ENCODE measurements around the gene CHN2. TPM values are rescaled to one million over a fixed set of nuclear protein-coding genes. Genes with fewer than 3 reads are reported as not detected.

CHN2 gene
- total RNA-seq, 4 donors from 2014 or later: 7.6 to 15.3 (median 10.0) TPM

GRCh38 chr7:29405891-29406290, 211.3 kb downstream of the CHN2 start:
- Histone ChIP-seq H3K9me3 (no peaks in the 10 kb centered on the region), H3K27ac (no peak overlapping the region), H3K4me3 (no peak overlapping the region), H3K36me3 (no peaks in the 10 kb centered on the region), H3K27me3 (peaks cover 6% of the 10 kb centered on the region), H3K4me1 (peaks cover 0 to 13% (median 0%) of the 10 kb centered on the region in 3 donors)
- no peak for ATAC-seq
- 95% methylated on average over 3 of the region's 5 CpGs; no CpG with 5 or more reads in 1 of the 2 donors for WGBS, 2 donors (ENCODE audit: low coverage in 1 of 2)
- no peak for TF ChIP-seq EP300 (IDR thresholded peaks at IDR 0.05)
- TF ChIP-seq POLR2AphosphoS5 (IDR thresholded peaks at IDR 0.05): no peak
- TF ChIP-seq POLR2A (IDR thresholded peaks at IDR 0.05): no peak
- TF ChIP-seq CTCF (IDR thresholded peaks at IDR 0.05): no peak

GRCh38 chr7:29406366-29406765, 211.8 kb downstream of the CHN2 start:
- Histone ChIP-seq H3K4me3 (no peak overlapping the region), H3K27ac (no peak overlapping the region), H3K27me3 (peaks cover 6% of the 10 kb centered on the region), H3K9me3 (no peaks in the 10 kb centered on the region), H3K36me3 (no peaks in the 10 kb centered on the region), H3K4me1 (peaks cover 0 to 13% (median 0%) of the 10 kb centered on the region in 3 donors)
- whole genome bisulfite sequencing, 2 donors (ENCODE audit: low coverage in 1 of 2): 89% methylated on average over 5 of the region's 6 CpGs; no CpG with 5 or more reads in 1 of the 2 donors
- ATAC-seq: no peak
- TF ChIP-seq EP300 (IDR thresholded peaks at IDR 0.05) (no peak), POLR2A (IDR thresholded peaks at IDR 0.05) (no peak), CTCF (IDR thresholded peaks at IDR 0.05) (no peak), POLR2AphosphoS5 (IDR thresholded peaks at IDR 0.05) (no peak)

GRCh38 chr7:29408841-29409243, 214.3 kb downstream of the CHN2 start:
- 20 to 23% methylated on average over 5 to 7 of the region's 7 CpGs for WGBS, 2 donors (ENCODE audit: low coverage in 1 of 2)
- H3K4me3 ChIP-seq: no peak overlapping the region
- ATAC-seq: no peak
- TF ChIP-seq EP300 (IDR thresholded peaks at IDR 0.05): no peak
- TF ChIP-seq POLR2AphosphoS5 (IDR thresholded peaks at IDR 0.05): no peak
- TF ChIP-seq POLR2A (IDR thresholded peaks at IDR 0.05): no peak
- peak; percentile 75 to 95 (median 89) for TF ChIP-seq CTCF (IDR thresholded peaks at IDR 0.05)
- H3K27me3 ChIP-seq: peaks cover 6% of the 10 kb centered on the region
- H3K27ac ChIP-seq: no peak overlapping the region
- no peaks in the 10 kb centered on the region for H3K36me3 ChIP-seq
- no peaks in the 10 kb centered on the region for H3K4me1 ChIP-seq
- no peaks in the 10 kb centered on the region for H3K9me3 ChIP-seq

- no peak overlapping the region for H3K4me3 ChIP-seq
- H3K9me3 ChIP-seq: no peaks in the 10 kb centered on the region
- no peak for TF ChIP-seq CTCF (IDR thresholded peaks at IDR 0.05)
- TF ChIP-seq POLR2A (IDR thresholded peaks at IDR 0.05): no peak
- TF ChIP-seq EP300 (IDR thresholded peaks at IDR 0.05): no peak
- no peak for TF ChIP-seq POLR2AphosphoS5 (IDR thresholded peaks at IDR 0.05)
- H3K4me1 ChIP-seq: no peaks in the 10 kb centered on the region
- 69 to 80% methylated on average over 1 to 3 of the region's 3 CpGs for WGBS, 2 donors (ENCODE audit: low coverage in 1 of 2)
- no peaks in the 10 kb centered on the region for H3K36me3 ChIP-seq
- no peak for ATAC-seq
- no peak overlapping the region for H3K27ac ChIP-seq
- peaks cover 6% of the 10 kb centered on the region for H3K27me3 ChIP-seq
Observed at GRCh38 chr7:29410996-29411395, 216.4 kb downstream of the CHN2 start.

GRCh38 chr7:29412912-29413311, 218.3 kb downstream of the CHN2 start:
- TF ChIP-seq CTCF (IDR thresholded peaks at IDR 0.05) (no peak), POLR2A (IDR thresholded peaks at IDR 0.05) (no peak)
- Histone ChIP-seq H3K4me1 (no peaks in the 10 kb centered on the region), H3K27ac (no peak overlapping the region), H3K4me3 (no peak overlapping the region), H3K27me3 (peaks cover 4% of the 10 kb centered on the region), H3K9me3 (no peaks in the 10 kb centered on the region), H3K36me3 (no peaks in the 10 kb centered on the region)
- ATAC-seq: no peak
- 20 to 72% methylated on average over 1 to 2 of the region's 3 CpGs for WGBS, 2 donors (ENCODE audit: low coverage in 1 of 2)
